WTC11 (cell line): ENCODE data around the gene MSI2. TPM values are rescaled to one million over a fixed set of nuclear protein-coding genes. Genes with fewer than 3 reads are reported as not detected.

Experiments
- ATAC-seq: fragments of 200-7000 bp; cut with Tn5 transposase; 2 replicates; pipeline ENCODE4 v1.10.0; 2021; ENCODE audit warnings: mild to moderate bottlenecking, moderate library complexity
- CTCF ChIA-PET: fragments of 300-600 bp; sonication (Branson Sonifier 250); formaldehyde crosslinking; loops from one replicate; lab custom pipeline; 2021; ENCODE audit warnings: antibody characterized with exemption; lab: Charles Lee
- POLR2A ChIA-PET: fragments of 350-600 bp; sonication (Branson Sonifier 250); formaldehyde crosslinking; loops from one replicate; lab custom pipeline; 2021; ENCODE audit warnings: antibody characterized with exemption; lab: Charles Lee
- DNase-seq: peaks from one replicate; pipeline ENCODE4 v3.0.0; 2021; ENCODE audit warnings: low spot score
- H3K27ac Mint-ChIP-seq: 2 replicates; pipeline ENCODE4 v1.8.0; 2021; ENCODE audit warnings: mixed read lengths
- H3K27me3 Mint-ChIP-seq: 2 replicates; pipeline ENCODE4 v1.8.0; 2021; ENCODE audit warnings: low read depth, mild to moderate bottlenecking, moderate library complexity, mixed read lengths
- H3K36me3 Mint-ChIP-seq: 2 replicates; pipeline ENCODE4 v1.8.0; 2021; ENCODE audit warnings: mixed read lengths
- H3K4me1 Mint-ChIP-seq: 2 replicates; pipeline ENCODE4 v1.8.0; 2022; ENCODE audit warnings: mixed read lengths
- H3K4me3 Mint-ChIP-seq: 2 replicates; pipeline ENCODE4 v1.8.0; 2021; ENCODE audit warnings: mild to moderate bottlenecking, moderate library complexity, mixed read lengths
- H3K9me3 Mint-ChIP-seq: 2 replicates; pipeline ENCODE4 v1.8.0; 2021; ENCODE audit warnings: mixed read lengths
- AR ChIP-seq: fragments of 250-450 bp; sonication (Bioruptor Pico); IDR thresholded peaks from 2 replicates; pipeline ENCODE4 v1.9.0; 2021; ENCODE audit warnings: mild to moderate bottlenecking
- FOXK1 ChIP-seq: sonication (generic); formaldehyde crosslinking; IDR thresholded peaks from 2 replicates; pipeline ENCODE4 v1.8.0; 2022; ENCODE audit warnings: mild to moderate bottlenecking, moderate library complexity, missing genetic modification reagents
- HMGXB4 ChIP-seq: sonication (generic); formaldehyde crosslinking; IDR thresholded peaks from 2 replicates; pipeline ENCODE4 v1.8.1; 2023; ENCODE audit warnings: mild to moderate bottlenecking, moderate library complexity, missing genetic modification reagents
- KAT7 ChIP-seq: sonication (generic); formaldehyde crosslinking; IDR thresholded peaks from 2 replicates; pipeline ENCODE4 v1.8.1; 2023; ENCODE audit warnings: missing genetic modification reagents, mild to moderate bottlenecking, borderline replicate concordance
- MAX ChIP-seq: sonication (generic); formaldehyde crosslinking; IDR thresholded peaks from 2 replicates; pipeline ENCODE4 v1.8.0; 2022; ENCODE audit warnings: mild to moderate bottlenecking, missing genetic modification reagents
- MXD4 ChIP-seq: fragments of 250-450 bp; sonication (Bioruptor Pico); IDR thresholded peaks from 2 replicates; pipeline ENCODE4 v1.8.0; 2021; ENCODE audit warnings: mild to moderate bottlenecking, moderate library complexity, borderline replicate concordance
- NR1H2 ChIP-seq: sonication (generic); formaldehyde crosslinking; IDR thresholded peaks from 2 replicates; pipeline ENCODE4 v1.9.0; 2021; ENCODE audit warnings: mild to moderate bottlenecking, moderate library complexity, missing genetic modification reagents
- PREB ChIP-seq: sonication (generic); formaldehyde crosslinking; IDR thresholded peaks from 2 replicates; pipeline ENCODE4 v1.8.1; 2022; ENCODE audit warnings: mild to moderate bottlenecking, missing genetic modification reagents, moderate library complexity, borderline replicate concordance
- RELA ChIP-seq: sonication (generic); formaldehyde crosslinking; IDR thresholded peaks from 2 replicates; pipeline ENCODE4 v1.8.1; 2022; ENCODE audit warnings: missing genetic modification reagents, mild to moderate bottlenecking, borderline replicate concordance
- RORB ChIP-seq: fragments of 250-450 bp; sonication (Bioruptor Pico); IDR thresholded peaks from 2 replicates; pipeline ENCODE4 v1.9.0; 2021; ENCODE audit warnings: mild to moderate bottlenecking
- SMAD3 ChIP-seq: sonication (generic); formaldehyde crosslinking; IDR thresholded peaks from 2 replicates; pipeline ENCODE4 v1.8.0; 2022; ENCODE audit warnings: missing genetic modification reagents, mild to moderate bottlenecking, borderline replicate concordance
- SOX15 ChIP-seq: fragments of 250-450 bp; sonication (Bioruptor Pico); IDR thresholded peaks from 2 replicates; pipeline ENCODE4 v1.9.0; 2021; ENCODE audit warnings: mild to moderate bottlenecking
- TCF7 ChIP-seq: sonication (generic); formaldehyde crosslinking; IDR thresholded peaks from 2 replicates; pipeline ENCODE4 v1.8.0; 2022; ENCODE audit warnings: mild to moderate bottlenecking, low read depth, missing genetic modification reagents, moderate library complexity
- ZBTB21 ChIP-seq: sonication (generic); formaldehyde crosslinking; IDR thresholded peaks from 2 replicates; pipeline ENCODE4 v1.8.1; 2023; ENCODE audit warnings: mild to moderate bottlenecking, missing genetic modification reagents, borderline replicate concordance
- total RNA-seq: library from RNA; stranded (reverse); gene quantifications from 3 replicates; pipeline ENCODE4 v1.2.3, GENCODE V29; 2021
- TF ChIP-seq, protein P1 (sequence below): sonication (generic); formaldehyde crosslinking; IDR thresholded peaks from 2 replicates; pipeline ENCODE4 v1.8.0; 2022; ENCODE audit warnings: mild to moderate bottlenecking, missing genetic modification reagents
- TF ChIP-seq, protein P2 (sequence below): sonication (generic); formaldehyde crosslinking; IDR thresholded peaks from 2 replicates; pipeline ENCODE4 v1.8.1; 2023; ENCODE audit warnings: mild to moderate bottlenecking, missing genetic modification reagents, moderate library complexity
- TF ChIP-seq, protein P3 (sequence below): sonication (generic); formaldehyde crosslinking; IDR thresholded peaks from 2 replicates; pipeline ENCODE4 v1.8.0; 2023; ENCODE audit warnings: missing genetic modification reagents, mild to moderate bottlenecking, borderline replicate concordance

The MSI2 gene
- total RNA-seq, 1 experiment from 2014 or later = 82.1 TPM

DNA sequence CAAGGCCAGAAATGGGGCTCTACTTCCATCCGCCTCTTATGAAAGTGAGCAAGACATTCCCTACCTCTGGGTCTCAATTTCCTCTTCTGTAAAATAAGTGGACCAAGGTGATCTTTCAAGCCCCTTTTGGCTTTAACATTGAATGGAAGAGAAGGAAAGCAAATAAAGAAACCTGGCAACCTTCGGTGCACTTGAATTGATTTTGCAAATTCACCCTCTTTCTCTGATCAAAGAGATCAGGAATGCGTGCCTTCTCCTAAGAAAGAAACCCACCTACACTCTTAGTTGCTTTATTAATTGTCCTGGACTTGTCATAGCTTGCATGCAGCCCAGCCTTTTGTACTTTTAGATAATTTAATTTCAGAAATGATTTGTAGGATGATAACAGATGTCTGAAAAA is 3.0 kb downstream of the MSI2 start:
- Mint-ChIP-seq H3K9me3 (no peaks in the 10 kb centered on the region), H3K36me3 (peaks cover 39% of the 10 kb centered on the region), H3K4me1 (peaks cover 49% of the 10 kb centered on the region), H3K4me3 (peak overlapping the region; percentile 93), H3K27me3 (peaks cover 15% of the 10 kb centered on the region)
- no peak for ATAC-seq
- no peak for DNase-seq
- TF ChIP-seq MXD4 (CRISPR knock-in tag) (no peak), RORB (no peak), SOX15 (CRISPR knock-in tag) (no peak), NR1H2 (CRISPR knock-in tag) (no peak), HMGXB4 (CRISPR knock-in tag) (no peak), SMAD3 (CRISPR knock-in tag) (no peak), MAX (CRISPR knock-in tag) (no peak), TCF7 (no peak), KAT7 (no peak), PREB (no peak)
- TF ChIP-seq, protein P1, sequence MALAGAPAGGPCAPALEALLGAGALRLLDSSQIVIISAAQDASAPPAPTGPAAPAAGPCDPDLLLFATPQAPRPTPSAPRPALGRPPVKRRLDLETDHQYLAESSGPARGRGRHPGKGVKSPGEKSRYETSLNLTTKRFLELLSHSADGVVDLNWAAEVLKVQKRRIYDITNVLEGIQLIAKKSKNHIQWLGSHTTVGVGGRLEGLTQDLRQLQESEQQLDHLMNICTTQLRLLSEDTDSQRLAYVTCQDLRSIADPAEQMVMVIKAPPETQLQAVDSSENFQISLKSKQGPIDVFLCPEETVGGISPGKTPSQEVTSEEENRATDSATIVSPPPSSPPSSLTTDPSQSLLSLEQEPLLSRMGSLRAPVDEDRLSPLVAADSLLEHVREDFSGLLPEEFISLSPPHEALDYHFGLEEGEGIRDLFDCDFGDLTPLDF (CRISPR knock-in tag) = no peak
- TF ChIP-seq, protein P2, sequence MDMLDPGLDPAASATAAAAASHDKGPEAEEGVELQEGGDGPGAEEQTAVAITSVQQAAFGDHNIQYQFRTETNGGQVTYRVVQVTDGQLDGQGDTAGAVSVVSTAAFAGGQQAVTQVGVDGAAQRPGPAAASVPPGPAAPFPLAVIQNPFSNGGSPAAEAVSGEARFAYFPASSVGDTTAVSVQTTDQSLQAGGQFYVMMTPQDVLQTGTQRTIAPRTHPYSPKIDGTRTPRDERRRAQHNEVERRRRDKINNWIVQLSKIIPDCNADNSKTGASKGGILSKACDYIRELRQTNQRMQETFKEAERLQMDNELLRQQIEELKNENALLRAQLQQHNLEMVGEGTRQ (CRISPR knock-in tag) = no peak
- TF ChIP-seq, all 79 proteins: peak for 0
- CTCF ChIA-PET = interaction anchor here (1.2 to 3.3 kb wide), 2 partner anchors 16 to 182 kb away, joined by 5 to 22 read pairs; no protein-coding TSS in a partner anchor
- H3K27ac Mint-ChIP-seq = peak overlapping the region; percentile 83
- POLR2A ChIA-PET = no interaction called here

DNA sequence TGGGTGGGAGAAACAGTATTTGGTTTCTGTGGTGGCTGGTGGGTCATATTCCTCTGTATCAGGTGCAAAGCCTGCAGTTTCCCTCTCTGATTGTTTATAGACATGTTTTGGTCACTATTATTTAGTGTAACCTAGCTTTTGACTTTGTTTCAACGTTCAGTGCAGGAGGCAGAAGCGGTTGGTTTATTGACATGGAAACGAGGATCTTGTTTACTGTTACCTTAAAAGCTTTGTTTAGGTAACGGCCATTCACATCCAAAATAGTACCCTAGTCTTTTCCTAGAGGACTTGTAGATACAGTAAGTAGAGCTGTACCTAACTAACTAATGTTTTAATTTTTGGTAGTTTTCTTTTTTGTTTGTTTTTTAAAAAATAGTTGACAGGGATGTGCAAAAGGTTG is 3.5 kb downstream of the MSI2 start:
- Mint-ChIP-seq H3K27me3 (peaks cover 10% of the 10 kb centered on the region), H3K9me3 (no peaks in the 10 kb centered on the region), H3K36me3 (peaks cover 43% of the 10 kb centered on the region), H3K27ac (peak overlapping the region; percentile 85), H3K4me3 (peak overlapping the region; percentile 93), H3K4me1 (peaks cover 45% of the 10 kb centered on the region)
- POLR2A ChIA-PET = no interaction called here
- TF ChIP-seq HMGXB4 (CRISPR knock-in tag) (no peak), RELA (CRISPR knock-in tag) (no peak), AR (CRISPR knock-in tag) (no peak), MAX (CRISPR knock-in tag) (no peak), FOXK1 (CRISPR knock-in tag) (0 out of 2 replicates have a peak, but pooled peaks have one; percentile 15), ZBTB21 (no peak), SOX15 (CRISPR knock-in tag) (no peak)
- TF ChIP-seq, protein P3, sequence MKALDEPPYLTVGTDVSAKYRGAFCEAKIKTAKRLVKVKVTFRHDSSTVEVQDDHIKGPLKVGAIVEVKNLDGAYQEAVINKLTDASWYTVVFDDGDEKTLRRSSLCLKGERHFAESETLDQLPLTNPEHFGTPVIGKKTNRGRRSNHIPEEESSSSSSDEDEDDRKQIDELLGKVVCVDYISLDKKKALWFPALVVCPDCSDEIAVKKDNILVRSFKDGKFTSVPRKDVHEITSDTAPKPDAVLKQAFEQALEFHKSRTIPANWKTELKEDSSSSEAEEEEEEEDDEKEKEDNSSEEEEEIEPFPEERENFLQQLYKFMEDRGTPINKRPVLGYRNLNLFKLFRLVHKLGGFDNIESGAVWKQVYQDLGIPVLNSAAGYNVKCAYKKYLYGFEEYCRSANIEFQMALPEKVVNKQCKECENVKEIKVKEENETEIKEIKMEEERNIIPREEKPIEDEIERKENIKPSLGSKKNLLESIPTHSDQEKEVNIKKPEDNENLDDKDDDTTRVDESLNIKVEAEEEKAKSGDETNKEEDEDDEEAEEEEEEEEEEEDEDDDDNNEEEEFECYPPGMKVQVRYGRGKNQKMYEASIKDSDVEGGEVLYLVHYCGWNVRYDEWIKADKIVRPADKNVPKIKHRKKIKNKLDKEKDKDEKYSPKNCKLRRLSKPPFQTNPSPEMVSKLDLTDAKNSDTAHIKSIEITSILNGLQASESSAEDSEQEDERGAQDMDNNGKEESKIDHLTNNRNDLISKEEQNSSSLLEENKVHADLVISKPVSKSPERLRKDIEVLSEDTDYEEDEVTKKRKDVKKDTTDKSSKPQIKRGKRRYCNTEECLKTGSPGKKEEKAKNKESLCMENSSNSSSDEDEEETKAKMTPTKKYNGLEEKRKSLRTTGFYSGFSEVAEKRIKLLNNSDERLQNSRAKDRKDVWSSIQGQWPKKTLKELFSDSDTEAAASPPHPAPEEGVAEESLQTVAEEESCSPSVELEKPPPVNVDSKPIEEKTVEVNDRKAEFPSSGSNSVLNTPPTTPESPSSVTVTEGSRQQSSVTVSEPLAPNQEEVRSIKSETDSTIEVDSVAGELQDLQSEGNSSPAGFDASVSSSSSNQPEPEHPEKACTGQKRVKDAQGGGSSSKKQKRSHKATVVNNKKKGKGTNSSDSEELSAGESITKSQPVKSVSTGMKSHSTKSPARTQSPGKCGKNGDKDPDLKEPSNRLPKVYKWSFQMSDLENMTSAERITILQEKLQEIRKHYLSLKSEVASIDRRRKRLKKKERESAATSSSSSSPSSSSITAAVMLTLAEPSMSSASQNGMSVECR = no peak
- CTCF ChIA-PET = interaction anchor here (1.4 to 3.3 kb wide), 2 partner anchors 16 to 181 kb away, joined by 5 to 22 read pairs; no protein-coding TSS in a partner anchor
- ATAC-seq = no peak
- no peak for DNase-seq
